OCI-LY1 (cell line): ENCODE results near the gene GLI2.

Experiments
- H2AFZ ChIP-seq: fragments of 200-600 bp; sonication (generic), shearing (Covaris generic); 2 replicates; pipeline ENCODE4 v1.6.0; 2014; ENCODE audit warnings: antibody characterized with exemption, mild to moderate bottlenecking, low read length
- H3F3A ChIP-seq: fragments of 200-600 bp; sonication (generic), shearing (Covaris generic); 2 replicates; pipeline ENCODE4 v1.6.0; 2014; ENCODE audit warnings: mild to moderate bottlenecking, antibody characterized with exemption, low read length, moderate library complexity; ENCODE audit not compliant: insufficient read depth
- H3K27ac ChIP-seq: fragments of 200-600 bp; sonication (generic); 2 replicates; pipeline ENCODE4 v1.5.1; 2014; ENCODE audit warnings: low read length, mixed run types, mild to moderate bottlenecking, low read depth; ENCODE audit not compliant: poor library complexity, severe bottlenecking
- H3K27me3 ChIP-seq: fragments of 200-600 bp; sonication (generic); 2 replicates; pipeline ENCODE4 v1.6.0; 2014; ENCODE audit warnings: antibody characterized with exemption, mild to moderate bottlenecking, low read length, moderate library complexity; ENCODE audit not compliant: insufficient read depth
- H3K36me3 ChIP-seq: fragments of 200-600 bp; sonication (generic); 2 replicates; pipeline ENCODE4 v1.6.1; 2014; ENCODE audit warnings: mild to moderate bottlenecking, antibody characterized with exemption, low read length, moderate library complexity, mixed read lengths; ENCODE audit not compliant: insufficient read depth
- H3K4me1 ChIP-seq: fragments of 200-600 bp; sonication (generic); 2 replicates; pipeline ENCODE4 v1.5.1; 2014; ENCODE audit warnings: mild to moderate bottlenecking, low read length, moderate library complexity; ENCODE audit not compliant: insufficient read depth, severe bottlenecking
- H3K4me2 ChIP-seq: fragments of 200-600 bp; sonication (generic), shearing (Covaris generic); 2 replicates; pipeline ENCODE4 v1.6.1; 2014; ENCODE audit warnings: low read length
- H3K4me3 ChIP-seq: fragments of 200-600 bp; sonication (generic); 2 replicates; pipeline ENCODE4 v1.5.1; 2014; ENCODE audit warnings: low read length, low read depth, mild to moderate bottlenecking, mixed read lengths; ENCODE audit not compliant: poor library complexity, severe bottlenecking
- H3K79me2 ChIP-seq: fragments of 200-600 bp; shearing (Covaris generic); 2 replicates; pipeline ENCODE4 v1.6.1; 2016; ENCODE audit warnings: mixed run types, low read length, mixed read lengths; ENCODE audit not compliant: insufficient read depth
- H3K9ac ChIP-seq: fragments of 200-600 bp; sonication (generic), shearing (Covaris generic); 2 replicates; pipeline ENCODE4 v1.6.1; 2014; ENCODE audit warnings: mild to moderate bottlenecking, low read length, mixed read lengths
- H3K9me2 ChIP-seq: fragments of 200-600 bp; sonication (generic), shearing (Covaris generic); 2 replicates; pipeline ENCODE4 v1.6.1; 2014; ENCODE audit warnings: low read depth, mild to moderate bottlenecking, low read length, mixed read lengths
- H3K9me3 ChIP-seq: fragments of 200-600 bp; shearing (Covaris generic); 2 replicates; pipeline ENCODE4 v1.6.1; 2014; ENCODE audit warnings: low read length, mixed read lengths
- H4K20me1 ChIP-seq: fragments of 200-600 bp; sonication (generic), shearing (Covaris generic); 2 replicates; pipeline ENCODE4 v1.6.0; 2016; ENCODE audit warnings: mild to moderate bottlenecking, low read length; ENCODE audit not compliant: insufficient read depth
- EZH2 ChIP-seq: fragments of 200-600 bp; sonication (generic), shearing (Covaris generic); IDR thresholded peaks from 2 replicates; pipeline ENCODE4 v1.8.0; 2017; ENCODE audit warnings: borderline replicate concordance, mixed run types, mild to moderate bottlenecking, antibody characterized with exemption, low read length, moderate library complexity, mixed read lengths
- TF ChIP-seq, protein P1 (sequence below): fragments of 200-600 bp; sonication (generic), shearing (Covaris generic); IDR thresholded peaks from 2 replicates; pipeline ENCODE4 v1.5.1; 2017; ENCODE audit warnings: mild to moderate bottlenecking, antibody characterized with exemption, low read length, moderate library complexity, mixed read lengths

The GLI2 gene

DNA sequence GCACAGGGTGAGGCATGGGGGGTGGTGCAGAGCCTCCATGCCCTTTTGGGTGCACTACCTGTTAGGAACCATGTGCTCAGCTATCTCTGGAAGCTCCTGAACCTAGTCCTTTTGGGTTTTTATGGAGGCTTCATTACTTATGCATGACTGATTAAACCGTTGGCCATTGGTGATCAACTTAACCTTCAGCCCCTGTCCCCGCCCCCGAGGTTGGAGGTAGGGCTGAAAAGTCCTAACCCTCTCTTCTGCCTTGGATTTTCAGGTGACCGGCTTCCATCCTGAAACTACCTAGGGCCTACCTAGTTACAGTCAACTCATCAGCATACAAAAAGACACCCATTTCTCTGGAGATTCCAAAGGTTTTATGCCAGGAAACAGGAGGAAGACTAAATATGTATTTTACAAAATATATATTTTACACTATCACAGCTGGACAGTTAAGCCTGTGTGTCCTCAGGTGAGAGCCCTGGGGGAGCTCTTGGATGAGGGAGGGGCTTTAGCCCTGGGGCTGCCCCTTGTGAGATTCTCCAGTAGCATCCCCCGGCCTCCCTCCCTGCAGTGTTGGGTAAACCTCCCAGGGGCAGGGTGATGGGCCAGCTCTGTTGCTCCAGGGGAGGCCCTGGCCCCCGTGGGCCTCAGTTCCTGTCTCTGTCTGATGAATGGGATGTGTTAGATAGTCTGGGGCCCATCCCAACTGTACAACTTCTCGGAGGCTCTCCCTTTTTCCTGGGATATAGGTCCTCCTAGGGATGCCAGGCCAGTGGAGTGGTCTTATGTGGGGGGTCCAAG, 24.1 kb downstream of the GLI2 start:
- Histone ChIP-seq H3F3A (no peaks in the 10 kb centered on the region), H3K4me3 (no peak overlapping the region), H3K36me3 (no peaks in the 10 kb centered on the region), H3K27ac (no peak overlapping the region), H2AFZ (no peak overlapping the region), H3K27me3 (no peaks in the 10 kb centered on the region), H3K9ac (no peak overlapping the region), H3K4me1 (no peaks in the 10 kb centered on the region), H4K20me1 (no peaks in the 10 kb centered on the region), H3K9me2 (no peaks in the 10 kb centered on the region), H3K9me3 (no peaks in the 10 kb centered on the region), H3K4me2 (no peak overlapping the region), H3K79me2 (no peaks in the 10 kb centered on the region)
- TF ChIP-seq EZH2: no peak
- TF ChIP-seq, protein P1, sequence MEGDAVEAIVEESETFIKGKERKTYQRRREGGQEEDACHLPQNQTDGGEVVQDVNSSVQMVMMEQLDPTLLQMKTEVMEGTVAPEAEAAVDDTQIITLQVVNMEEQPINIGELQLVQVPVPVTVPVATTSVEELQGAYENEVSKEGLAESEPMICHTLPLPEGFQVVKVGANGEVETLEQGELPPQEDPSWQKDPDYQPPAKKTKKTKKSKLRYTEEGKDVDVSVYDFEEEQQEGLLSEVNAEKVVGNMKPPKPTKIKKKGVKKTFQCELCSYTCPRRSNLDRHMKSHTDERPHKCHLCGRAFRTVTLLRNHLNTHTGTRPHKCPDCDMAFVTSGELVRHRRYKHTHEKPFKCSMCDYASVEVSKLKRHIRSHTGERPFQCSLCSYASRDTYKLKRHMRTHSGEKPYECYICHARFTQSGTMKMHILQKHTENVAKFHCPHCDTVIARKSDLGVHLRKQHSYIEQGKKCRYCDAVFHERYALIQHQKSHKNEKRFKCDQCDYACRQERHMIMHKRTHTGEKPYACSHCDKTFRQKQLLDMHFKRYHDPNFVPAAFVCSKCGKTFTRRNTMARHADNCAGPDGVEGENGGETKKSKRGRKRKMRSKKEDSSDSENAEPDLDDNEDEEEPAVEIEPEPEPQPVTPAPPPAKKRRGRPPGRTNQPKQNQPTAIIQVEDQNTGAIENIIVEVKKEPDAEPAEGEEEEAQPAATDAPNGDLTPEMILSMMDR: no peak

DNA sequence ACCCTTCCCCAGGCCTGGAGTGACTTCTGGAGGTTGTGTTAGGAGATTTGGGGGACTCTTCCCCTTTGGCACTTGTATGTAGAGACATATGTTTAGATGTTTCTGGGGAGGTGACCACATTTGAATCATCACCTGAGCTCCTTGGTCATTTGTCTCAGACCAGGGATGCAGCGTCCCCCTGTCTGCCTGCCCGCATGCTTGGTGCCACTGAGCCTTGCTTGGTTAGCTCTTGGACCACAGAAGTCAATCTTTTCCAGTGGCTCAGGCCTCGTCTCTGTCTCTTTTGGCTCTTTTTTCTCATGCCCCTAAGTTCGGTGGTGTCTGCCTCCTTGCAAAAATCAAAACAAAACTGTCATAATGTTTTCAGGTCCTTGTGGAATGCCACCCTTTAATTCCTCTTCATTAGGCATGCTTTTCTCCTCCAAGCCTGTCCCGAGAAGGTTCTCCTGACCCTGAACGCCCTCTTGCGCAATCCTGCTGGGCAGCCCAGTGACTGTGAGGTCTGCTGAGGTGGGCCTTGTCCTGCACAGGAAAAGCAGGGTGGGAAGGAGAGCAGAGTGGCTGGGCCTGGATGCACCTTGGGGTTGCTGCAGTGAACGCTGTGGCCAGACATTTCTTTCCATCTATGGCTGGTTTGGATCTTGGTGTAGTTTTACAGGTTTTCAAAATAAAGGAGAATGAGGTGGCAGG, 24.9 kb downstream of the GLI2 start:
- no peaks in the 10 kb centered on the region for H4K20me1 ChIP-seq
- H3K4me3 ChIP-seq: no peak overlapping the region
- H3K27me3 ChIP-seq: 0 out of 2 replicates have a peak, but pooled peaks cover 3% of the 10 kb centered on the region
- H3K36me3 ChIP-seq: no peaks in the 10 kb centered on the region
- H3K4me2 ChIP-seq: no peak overlapping the region
- H3K4me1 ChIP-seq: no peaks in the 10 kb centered on the region
- TF ChIP-seq, protein P1: no peak
- no peak for TF ChIP-seq EZH2
- no peak overlapping the region for H3K9ac ChIP-seq
- H3F3A ChIP-seq: no peaks in the 10 kb centered on the region
- no peak overlapping the region for H3K27ac ChIP-seq
- no peaks in the 10 kb centered on the region for H3K9me3 ChIP-seq
- H3K79me2 ChIP-seq: no peaks in the 10 kb centered on the region
- no peaks in the 10 kb centered on the region for H3K9me2 ChIP-seq
- no peak overlapping the region for H2AFZ ChIP-seq

DNA sequence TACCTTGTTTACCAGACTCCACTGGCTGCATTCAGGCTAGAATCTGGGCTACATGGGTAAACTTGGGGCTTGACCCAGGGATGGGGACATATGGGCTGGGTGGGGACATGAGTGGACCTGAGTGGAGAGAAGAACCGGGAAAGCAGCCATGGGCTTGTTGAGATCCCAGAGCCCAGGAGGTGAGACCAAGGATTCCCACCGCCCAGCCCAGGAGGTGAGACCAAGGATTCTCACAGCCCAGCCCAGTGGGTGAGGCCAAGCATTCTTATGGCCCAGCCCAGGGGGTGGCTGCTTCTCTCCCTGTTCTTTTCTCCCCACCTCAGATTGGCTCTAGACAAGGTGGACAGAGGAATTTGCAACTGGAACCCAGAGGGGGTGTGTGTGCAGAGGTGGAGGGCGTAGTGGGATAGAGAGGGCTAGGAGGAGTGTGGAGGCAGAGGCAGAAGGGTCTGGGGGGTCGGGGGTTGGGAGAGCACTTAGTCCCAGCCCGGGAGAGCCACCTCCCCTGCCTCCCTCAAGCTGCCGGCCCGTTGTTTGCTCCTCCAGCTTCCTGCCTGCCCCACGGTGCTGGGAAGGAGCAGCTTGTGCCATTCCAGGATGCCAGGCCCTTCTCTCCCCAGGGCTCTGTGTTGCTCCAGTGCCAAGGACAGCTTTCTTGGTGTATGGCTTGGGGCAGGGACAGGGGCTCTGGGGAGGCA, 25.6 kb downstream of the GLI2 start:
- Histone ChIP-seq H3K27me3 (0 out of 2 replicates have a peak, but pooled peaks cover 3% of the 10 kb centered on the region), H4K20me1 (no peaks in the 10 kb centered on the region), H3K9me2 (no peaks in the 10 kb centered on the region), H3K9ac (no peak overlapping the region), H3K9me3 (no peaks in the 10 kb centered on the region), H3K4me2 (no peak overlapping the region), H3K4me1 (no peaks in the 10 kb centered on the region), H2AFZ (no peak overlapping the region), H3K79me2 (no peaks in the 10 kb centered on the region), H3K4me3 (no peak overlapping the region), H3K27ac (no peak overlapping the region), H3F3A (no peaks in the 10 kb centered on the region), H3K36me3 (no peaks in the 10 kb centered on the region)
- TF ChIP-seq, protein P1: no peak
- TF ChIP-seq EZH2: no peak
